Measurements from ENCODE around the gene COX6A2.

COX6A2 gene

GRCh38 chr16:31407406-31407805, 20.8 kb downstream of the COX6A2 start:
- DNase-seq: no peak

- DNase-seq: no peak
Observed at GRCh38 chr16:31404353-31405064, 23.7 kb downstream of the COX6A2 start.

- no peak for DNase-seq
Observed at GRCh38 chr16:31403590-31404352, 24.4 kb downstream of the COX6A2 start.

GRCh38 chr16:31402687-31403086, 25.5 kb downstream of the COX6A2 start:
- no peak for DNase-seq

GRCh38 chr16:31401436-31401835, 26.7 kb downstream of the COX6A2 start:
- no peak for DNase-seq

- no peak for DNase-seq
Observed at GRCh38 chr16:31400191-31400590, 28.0 kb downstream of the COX6A2 start.

- no peak for DNase-seq
Observed at GRCh38 chr16:31397701-31398100, 30.5 kb downstream of the COX6A2 start.

GRCh38 chr16:31397096-31397660, 31.0 kb downstream of the COX6A2 start:
- no peak for DNase-seq

- no peak for DNase-seq
Observed at GRCh38 chr16:31395647-31396046, 32.5 kb downstream of the COX6A2 start.

- DNase-seq: no peak
Observed at GRCh38 chr16:31393056-31393455, 35.1 kb downstream of the COX6A2 start, which contains the start of gene ITGAD. Gene ITGAD, plus strand, starts transcription at chr16:31393335. Its CDS starts 26 bp downstream, at chr16:31393361.

- no peak for DNase-seq
Observed at GRCh38 chr16:31390504-31391041, 37.6 kb downstream of the COX6A2 start.

- DNase-seq: no peak
Observed at GRCh38 chr16:31388535-31388934, 39.6 kb downstream of the COX6A2 start.

GRCh38 chr16:31386157-31386984, 41.8 kb downstream of the COX6A2 start:
- DNase-seq: no peak

GRCh38 chr16:31385680-31386079, 42.5 kb downstream of the COX6A2 start:
- DNase-seq: no peak

- peak; percentile 55 for DNase-seq
Observed at GRCh38 chr16:31382485-31383161, 45.5 kb downstream of the COX6A2 start.

- DNase-seq: no peak
Observed at GRCh38 chr16:31380201-31380600, 48.0 kb downstream of the COX6A2 start.

All from activated CD4-positive, CD25-positive, alpha-beta regulatory T cell treated with anti-CD3 and anti-CD28 coated beads, Interleukin-2, amount 50 U/mL, for 72 hours (primary cell).